HG03280 (cell line): Measurements from ENCODE around the gene TCIRG1.

ENCODE experiments used
- ATAC-seq: cut with Tn5 transposase; IDR thresholded peaks from one replicate; pipeline ENCODE4 v1.9.1; 2021; ENCODE audit warnings: mild to moderate bottlenecking, moderate library complexity; ENCODE audit not compliant: unreplicated experiment

TCIRG1 gene

GRCh38 chr11:68036141-68036716, 2.6 kb upstream of the TCIRG1 start:
- no peak for ATAC-seq

- no peak for ATAC-seq
These were observed 2.0 kb upstream of the TCIRG1 start for GRCh38 chr11:68036717-68037239.

- ATAC-seq = no peak
These were observed 1.2 kb upstream of the TCIRG1 start for GRCh38 chr11:68037411-68038225.

- no peak for ATAC-seq
These were observed 553 bp upstream of the TCIRG1 start for GRCh38 chr11:68038226-68038717.

- no peak for ATAC-seq
These were observed 781 bp downstream of the TCIRG1 start for GRCh38 chr11:68039526-68040086.

GRCh38 chr11:68040101-68040956, 1.5 kb downstream of the TCIRG1 start:
- ATAC-seq = peak; percentile 43

- no peak for ATAC-seq
These were observed 2.2 kb downstream of the TCIRG1 start for GRCh38 chr11:68040957-68041591.

GRCh38 chr11:68041617-68042218, 2.9 kb downstream of the TCIRG1 start:
- no peak for ATAC-seq

- ATAC-seq = no peak
These were observed 3.6 kb downstream of the TCIRG1 start for GRCh38 chr11:68042219-68043028.

GRCh38 chr11:68043029-68043348, 4.2 kb downstream of the TCIRG1 start:
- ATAC-seq = no peak

- ATAC-seq = no peak
These were observed 4.7 kb downstream of the TCIRG1 start for GRCh38 chr11:68043349-68044144.

- no peak for ATAC-seq
These were observed 5.5 kb downstream of the TCIRG1 start for GRCh38 chr11:68044145-68044813.

GRCh38 chr11:68044898-68045351, 6.1 kb downstream of the TCIRG1 start:
- no peak for ATAC-seq

GRCh38 chr11:68047437-68048290, 8.8 kb downstream of the TCIRG1 start:
- ATAC-seq = no peak

GRCh38 chr11:68048681-68049508, 10.1 kb downstream of the TCIRG1 start:
- ATAC-seq = no peak
